HG03457 (cell line): ENCODE measurements around the gene GRIN1.

Experiments
- ATAC-seq: cut with Tn5 transposase; IDR thresholded peaks from one replicate; pipeline ENCODE4 v1.9.1; 2021; ENCODE audit warnings: moderate number of reproducible peaks; ENCODE audit not compliant: unreplicated experiment

GRIN1 gene

DNA sequence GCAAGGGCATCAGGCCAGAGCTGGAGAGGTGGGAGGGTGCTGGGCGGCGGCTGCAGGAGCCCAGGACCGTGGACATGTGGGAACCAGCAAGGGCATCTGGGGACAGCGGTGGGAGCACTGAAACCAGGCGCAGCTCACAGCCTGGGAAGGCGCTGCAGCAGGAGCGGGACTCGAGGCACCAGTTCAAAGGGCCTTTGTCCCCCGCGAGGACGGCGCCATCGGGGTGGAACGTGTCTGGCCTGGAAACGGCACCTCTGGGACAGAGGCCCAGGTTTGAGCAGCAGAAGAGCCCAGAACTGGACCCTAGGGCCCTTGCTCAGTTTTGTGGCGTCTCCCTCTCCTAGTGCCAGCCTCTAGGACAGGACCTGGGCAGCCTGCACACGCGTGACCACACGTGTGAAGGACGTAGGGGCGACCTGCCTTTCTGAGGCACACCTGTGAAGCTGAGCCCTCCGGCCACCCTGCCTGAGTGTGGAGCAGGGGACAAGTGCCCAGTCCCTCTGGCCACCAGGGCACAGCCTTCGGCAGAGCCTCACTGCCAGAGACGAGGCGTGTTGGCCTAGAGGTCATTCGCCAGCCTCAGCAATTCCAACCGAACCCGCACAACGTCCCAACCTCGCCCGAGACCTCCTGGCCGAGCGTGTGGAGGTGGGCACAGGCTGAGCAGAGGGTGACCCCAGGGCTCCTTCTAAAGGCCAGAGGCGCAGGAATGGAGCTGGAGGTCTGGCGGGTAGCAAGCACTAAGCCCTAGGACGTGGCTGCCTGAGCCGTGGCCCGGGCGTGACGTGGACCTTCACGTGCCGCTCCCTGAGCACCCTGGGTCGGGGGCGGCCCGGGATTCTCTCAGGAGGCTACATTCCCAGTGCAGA lies 35.1 kb downstream of the GRIN1 start:
- no peak for ATAC-seq

DNA sequence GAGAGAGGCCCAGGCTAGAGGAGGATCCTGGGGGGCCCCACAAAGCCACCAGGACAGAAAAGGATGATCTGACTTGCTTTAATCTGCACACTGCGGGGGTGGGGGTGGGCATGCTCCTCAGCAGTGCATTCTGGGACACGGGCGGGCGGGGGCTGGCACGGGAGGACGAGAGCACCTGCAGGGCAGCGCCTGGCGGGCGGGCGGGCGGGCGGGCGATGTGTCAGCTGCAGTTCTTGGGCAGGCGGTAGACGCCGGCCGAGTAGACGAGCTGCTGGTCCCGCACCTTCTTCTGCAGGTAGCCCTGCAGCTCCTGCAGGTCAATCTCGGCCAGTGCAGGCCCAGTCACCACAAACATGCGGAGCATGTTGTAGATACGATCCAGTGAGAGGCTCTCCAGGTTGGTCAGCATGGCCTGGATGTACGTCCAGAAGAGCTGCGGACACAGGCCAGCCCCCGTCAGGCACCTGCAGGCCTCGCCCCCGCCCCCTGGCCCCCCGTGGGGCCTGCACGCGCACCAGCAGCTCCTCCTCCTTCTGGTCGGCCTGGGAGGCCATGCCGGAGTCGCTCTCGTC lies 35.9 kb downstream of the GRIN1 start:
- ATAC-seq: no peak

DNA sequence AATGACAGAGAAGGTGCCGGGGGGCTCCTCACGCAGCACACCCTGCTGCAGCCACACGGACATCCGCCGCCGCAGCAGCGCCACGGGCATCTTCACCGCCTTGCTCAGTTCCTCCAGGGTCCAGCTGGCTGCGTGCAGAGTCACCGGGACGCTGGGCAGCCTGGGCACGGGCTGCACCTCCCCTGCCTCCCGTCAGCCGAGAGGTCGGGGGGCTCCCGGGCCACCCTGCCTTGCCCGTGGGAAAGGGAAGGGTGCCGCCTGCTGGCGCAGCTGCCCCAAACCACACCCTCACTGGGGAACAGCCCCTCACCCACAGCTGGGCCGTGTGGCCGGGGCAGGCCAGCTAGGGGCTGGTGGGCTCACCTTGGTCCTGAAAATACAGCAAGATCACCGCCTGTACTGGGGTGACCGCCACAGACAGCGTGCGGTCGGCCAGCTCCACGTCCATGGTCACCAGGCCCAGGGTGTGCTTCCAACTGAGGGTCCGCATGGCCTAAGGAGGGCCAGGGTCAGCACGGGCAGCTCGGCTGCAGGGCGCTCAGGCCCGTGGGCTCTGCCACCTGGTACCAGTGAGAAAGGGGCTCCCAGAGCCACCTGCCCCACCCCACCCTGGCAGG lies 36.5 kb downstream of the GRIN1 start:
- ATAC-seq: no peak

- ATAC-seq: no peak
Observed at GRCh38 chr9:137176302-137177182, 37.6 kb downstream of the GRIN1 start.

DNA sequence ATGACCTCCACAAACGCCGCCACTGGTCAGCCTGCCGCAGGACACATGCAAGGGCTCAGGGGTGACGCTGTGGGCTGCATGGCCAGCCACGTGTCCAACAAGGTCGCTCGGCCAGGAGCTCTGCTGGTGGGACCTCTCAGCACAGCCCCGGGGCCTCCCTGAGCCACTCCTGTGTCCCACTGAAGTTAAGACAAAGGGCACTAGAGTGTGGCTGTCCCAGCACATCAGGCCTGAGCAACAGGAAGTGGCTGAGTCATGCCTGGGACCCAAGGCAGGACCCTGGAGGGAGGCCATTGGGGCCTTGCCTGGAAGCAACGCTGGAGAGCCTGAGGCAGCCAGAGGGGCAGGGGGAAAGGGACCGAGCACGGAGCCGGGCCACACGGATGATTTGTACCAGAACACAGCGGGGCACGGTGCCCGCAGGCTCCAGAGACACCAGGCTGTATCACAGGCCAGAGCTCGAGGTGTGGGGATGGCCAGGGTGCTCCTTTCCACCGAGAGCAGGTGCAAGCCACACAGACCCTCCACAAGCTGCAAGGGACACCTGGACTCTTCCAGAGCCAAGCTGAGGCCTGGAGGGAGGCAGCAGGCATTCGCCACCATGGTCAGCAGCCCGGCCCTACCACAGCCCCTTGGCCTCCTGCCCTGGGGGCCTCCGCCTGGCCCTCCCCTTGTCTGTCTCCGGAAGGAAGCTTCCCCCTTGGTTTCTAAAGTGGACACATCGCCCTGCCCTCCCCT lies 39.4 kb downstream of the GRIN1 start:
- ATAC-seq: no peak

DNA sequence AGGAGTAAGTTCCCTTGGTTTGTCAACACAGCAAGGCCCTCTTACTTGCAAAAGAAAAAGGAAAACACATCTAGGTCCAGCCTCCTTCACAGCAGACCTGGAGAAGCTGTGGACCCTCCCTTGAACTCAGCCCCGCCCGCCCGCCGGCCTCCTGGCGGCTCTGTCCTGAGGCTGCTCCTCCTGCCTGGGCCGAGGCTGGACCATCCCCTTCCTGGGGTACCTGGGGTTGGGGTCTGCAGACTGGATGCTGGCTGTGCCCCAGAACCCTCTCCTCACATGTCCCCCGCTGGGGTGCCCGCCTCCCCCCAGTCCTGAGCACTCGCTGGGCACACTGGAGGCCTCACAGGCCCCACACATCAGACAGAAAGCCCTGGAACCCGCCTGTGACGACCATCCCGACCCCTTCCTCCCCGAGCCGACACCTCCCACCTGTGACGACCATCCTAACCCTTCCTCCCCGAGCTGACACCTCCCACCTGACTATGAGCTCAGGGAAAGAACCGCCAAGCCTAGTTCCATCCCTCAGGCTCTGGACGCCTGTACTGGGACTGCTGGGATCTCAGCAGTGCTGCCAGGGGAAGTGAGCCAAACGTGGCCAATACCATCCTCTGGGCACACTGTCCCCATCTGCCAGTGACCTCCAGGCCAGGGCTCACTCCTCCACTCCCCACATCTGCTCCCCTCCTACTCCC lies 40.1 kb downstream of the GRIN1 start:
- ATAC-seq: no peak

- ATAC-seq: no peak
Observed at GRCh38 chr9:137179761-137180160, 40.8 kb downstream of the GRIN1 start.

GRCh38 chr9:137180491-137180890 lies 41.5 kb downstream of the GRIN1 start:
- no peak for ATAC-seq

- no peak for ATAC-seq
Observed at GRCh38 chr9:137181680-137182079, 42.7 kb downstream of the GRIN1 start.

DNA sequence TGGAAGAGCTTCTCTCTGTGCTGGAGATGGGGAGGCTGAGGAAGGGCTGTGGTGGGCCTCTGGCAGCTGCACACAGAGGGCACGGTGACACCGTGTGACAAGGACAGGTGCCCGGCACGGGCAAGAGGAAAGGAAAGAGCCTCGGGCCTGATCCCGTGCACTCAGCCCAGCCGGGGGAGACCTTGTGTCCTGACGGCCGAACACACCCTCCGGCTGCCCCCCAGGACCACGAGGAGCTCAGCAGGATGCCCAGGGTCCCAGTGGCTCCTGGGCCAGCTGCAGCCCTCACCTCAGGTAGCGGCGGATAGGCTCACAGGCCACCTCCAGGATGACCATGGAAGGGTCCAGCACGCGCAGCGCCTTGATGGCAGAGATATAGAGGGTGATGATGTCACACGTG lies 43.9 kb downstream of the GRIN1 start:
- no peak for ATAC-seq

DNA sequence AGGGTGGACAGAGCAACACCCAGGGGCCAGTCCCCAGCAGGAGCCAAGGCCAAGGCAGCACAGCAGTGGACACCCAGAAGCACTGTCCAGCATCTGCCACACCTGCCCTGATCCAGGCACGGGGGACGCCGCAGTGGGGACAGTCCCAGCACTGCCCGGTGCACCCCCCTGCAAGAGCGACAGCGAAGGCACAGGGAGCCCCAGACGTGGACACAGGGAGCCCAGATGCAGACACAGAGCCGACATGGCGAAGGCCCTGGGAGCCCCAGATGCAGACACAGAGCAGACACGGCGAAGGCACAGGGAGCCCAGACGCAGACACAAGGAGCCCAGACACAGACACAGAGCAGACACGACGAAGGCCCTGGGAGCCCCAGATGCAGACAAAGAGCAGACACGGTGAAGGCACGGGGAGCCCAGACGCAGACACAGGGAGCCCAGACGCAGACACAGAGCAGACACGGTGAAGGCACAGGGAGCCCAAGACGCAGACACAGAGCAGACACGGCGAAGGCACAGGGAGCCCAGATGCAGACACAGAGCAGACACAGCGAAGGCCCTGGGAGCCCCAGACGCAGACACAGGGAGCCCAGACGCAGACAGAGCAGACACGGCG lies 45.1 kb downstream of the GRIN1 start:
- ATAC-seq: no peak

GRCh38 chr9:137184881-137185660 lies 46.1 kb downstream of the GRIN1 start:
- no peak for ATAC-seq

DNA sequence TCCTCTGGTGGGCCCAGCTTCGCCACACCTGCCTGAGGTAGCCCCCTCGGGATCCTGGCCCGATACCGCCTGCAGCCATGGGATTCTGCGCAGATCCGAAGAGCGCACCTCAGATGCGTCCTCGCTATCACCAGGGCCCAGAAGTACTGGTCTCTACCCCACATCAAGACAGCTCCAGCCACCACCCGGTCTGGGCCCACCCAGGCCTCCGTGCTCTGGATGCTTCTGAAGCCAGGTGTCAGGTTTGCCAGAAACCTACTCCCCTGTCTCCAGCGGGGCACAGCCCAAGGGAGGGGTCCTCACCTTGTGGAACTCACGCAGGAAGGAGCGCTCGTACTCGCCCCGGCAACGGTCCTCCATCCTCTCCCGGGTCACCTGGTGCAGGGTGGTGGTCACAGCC lies 47.0 kb downstream of the GRIN1 start:
- ATAC-seq: no peak

DNA sequence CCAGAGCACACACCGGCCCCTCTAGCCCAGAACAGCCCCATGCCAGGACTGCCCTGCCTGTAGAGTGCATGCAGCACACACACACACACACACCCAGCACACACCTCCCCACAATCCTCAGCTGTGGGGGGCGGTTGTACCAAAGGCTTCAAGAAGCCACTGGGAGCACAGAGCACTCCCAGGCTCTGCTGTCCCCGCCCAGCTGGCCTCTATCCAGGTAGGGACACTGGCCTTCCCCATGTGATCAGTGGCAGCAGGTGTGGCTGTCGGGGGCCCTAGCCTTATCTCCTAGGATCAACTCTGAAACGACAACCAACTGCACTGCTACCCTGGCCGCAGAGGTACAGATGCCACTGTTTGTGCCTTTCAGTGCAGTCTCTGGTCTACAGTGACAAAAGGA lies 47.4 kb downstream of the GRIN1 start:
- ATAC-seq: no peak

DNA sequence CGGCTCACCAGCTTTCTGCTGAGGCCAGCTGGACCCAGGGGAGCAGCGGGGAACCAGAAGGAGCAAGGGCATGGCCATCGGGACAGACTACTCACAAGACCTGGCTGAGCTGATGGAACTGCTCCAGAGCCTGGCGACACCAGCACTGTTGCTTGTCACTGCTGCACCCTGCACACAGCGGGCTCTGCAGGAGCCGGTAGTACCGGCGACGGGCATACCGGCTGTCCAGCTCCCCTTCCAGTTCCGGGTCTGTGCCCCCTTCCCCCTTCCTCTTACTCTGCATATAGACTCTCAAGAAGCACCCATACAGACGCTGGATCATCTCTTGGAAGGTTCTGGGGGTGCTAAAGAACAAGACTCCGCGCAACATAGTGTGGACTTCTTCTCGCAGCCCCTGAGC lies 48.4 kb downstream of the GRIN1 start:
- no peak for ATAC-seq

DNA sequence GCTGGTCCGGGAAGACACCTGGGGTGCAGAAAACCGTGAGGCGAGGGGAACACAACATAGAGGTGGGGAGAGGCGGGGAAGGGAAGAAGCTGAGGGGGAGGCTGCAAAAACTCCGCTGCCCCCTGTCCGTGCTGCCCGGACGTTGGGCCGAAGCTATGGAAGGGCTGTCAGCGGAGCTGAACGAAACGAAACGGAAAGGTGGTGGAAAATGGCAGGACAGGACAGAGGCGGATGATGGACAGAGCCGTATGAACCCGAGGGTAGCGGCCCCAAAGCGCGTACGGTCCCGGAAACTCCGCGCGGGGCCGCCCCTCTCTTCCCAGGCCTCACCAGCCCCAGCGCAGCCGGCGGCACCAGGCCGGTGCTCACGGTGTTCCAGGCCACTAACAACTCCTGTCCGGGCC lies 49.1 kb downstream of the GRIN1 start:
- ATAC-seq: no peak

- peak; percentile 55 for ATAC-seq
Observed at GRCh38 chr9:137188490-137189296, 49.7 kb downstream of the GRIN1 start, which contains the start of the genes ANAPC2 and SSNA1. ANAPC2 (minus strand) TSS chr9:137188560; CDS start chr9:137188532, 28 bp downstream. SSNA1 (plus strand) TSS chr9:137188676; CDS start chr9:137188727, 51 bp downstream.
